KOPT-K1 (cell line): ENCODE measurements around the gene CNDP1.

ENCODE experiments used
- H3K27ac ChIP-seq: fragments of 200-600 bp; sonication (generic); 2 replicates; pipeline ENCODE4 v1.5.1; 2016; ENCODE audit warnings: antibody characterized with exemption, mild to moderate bottlenecking, low read depth, low read length; ENCODE audit not compliant: poor library complexity, severe bottlenecking
- H3K36me3 ChIP-seq: fragments of 200-600 bp; sonication (generic); 2 replicates; pipeline ENCODE4 v1.5.1; 2017; ENCODE audit warnings: antibody characterized with exemption, mild to moderate bottlenecking, low read length, moderate library complexity; ENCODE audit not compliant: insufficient read depth
- H3K9me3 ChIP-seq: fragments of 200-600 bp; sonication (generic); 2 replicates; pipeline ENCODE4 v1.5.1; 2017; ENCODE audit warnings: antibody characterized with exemption, low read length, mild to moderate bottlenecking; ENCODE audit not compliant: insufficient read depth, poor library complexity, severe bottlenecking

CNDP1 gene

GRCh38 chr18:74595431-74595830 is 61.1 kb downstream of the CNDP1 start:
- Histone ChIP-seq H3K27ac (no peak overlapping the region), H3K36me3 (peaks cover 26% of the 10 kb centered on the region), H3K9me3 (no peaks in the 10 kb centered on the region)

GRCh38 chr18:74597034-74597661 is 62.8 kb downstream of the CNDP1 start:
- Histone ChIP-seq H3K27ac (peak overlapping the region; percentile 97), H3K9me3 (no peaks in the 10 kb centered on the region), H3K36me3 (peaks cover 26% of the 10 kb centered on the region)

GRCh38 chr18:74597662-74598349 is 63.5 kb downstream of the CNDP1 start, which contains the start of gene ZNF407:
Gene ZNF407, plus strand, starts transcription at chr18:74597870. Its CDS starts 33,150 bp downstream, at chr18:74631020.
- Histone ChIP-seq H3K36me3 (peaks cover 25% of the 10 kb centered on the region), H3K9me3 (no peaks in the 10 kb centered on the region), H3K27ac (peak within 1 kb of the TSS; percentile 97)

GRCh38 chr18:74598350-74599001 is 64.2 kb downstream of the CNDP1 start:
- H3K36me3 ChIP-seq, result peaks cover 19% of the 10 kb centered on the region
- H3K27ac ChIP-seq, result peak overlapping the region; percentile 97
- H3K9me3 ChIP-seq, result no peaks in the 10 kb centered on the region

GRCh38 chr18:74604361-74604760 is 70.1 kb downstream of the CNDP1 start:
- no peaks in the 10 kb centered on the region for H3K9me3 ChIP-seq
- no peaks in the 10 kb centered on the region for H3K36me3 ChIP-seq
- H3K27ac ChIP-seq, result no peak overlapping the region

- Histone ChIP-seq H3K36me3 (no peaks in the 10 kb centered on the region), H3K27ac (no peak overlapping the region)
Measured at GRCh38 chr18:74604774-74605173, 70.5 kb downstream of the CNDP1 start.

GRCh38 chr18:74608681-74609080 is 74.4 kb downstream of the CNDP1 start:
- Histone ChIP-seq H3K36me3 (no peaks in the 10 kb centered on the region), H3K9me3 (no peaks in the 10 kb centered on the region), H3K27ac (no peak overlapping the region)

More at GRCh38 chr18:74604774-74605173, 70.5 kb downstream of the CNDP1 start:
- H3K9me3 ChIP-seq, result no peaks in the 10 kb centered on the region

GRCh38 chr18:74609535-74609934 is 75.2 kb downstream of the CNDP1 start:
- no peaks in the 10 kb centered on the region for H3K9me3 ChIP-seq
- H3K27ac ChIP-seq, result no peak overlapping the region
- H3K36me3 ChIP-seq, result no peaks in the 10 kb centered on the region

- H3K36me3 ChIP-seq, result no peaks in the 10 kb centered on the region
- no peak overlapping the region for H3K27ac ChIP-seq
- H3K9me3 ChIP-seq, result no peaks in the 10 kb centered on the region
Measured at GRCh38 chr18:74610051-74610615, 75.8 kb downstream of the CNDP1 start.

GRCh38 chr18:74610860-74611259 is 76.6 kb downstream of the CNDP1 start:
- Histone ChIP-seq H3K9me3 (no peaks in the 10 kb centered on the region), H3K27ac (no peak overlapping the region), H3K36me3 (no peaks in the 10 kb centered on the region)

GRCh38 chr18:74611765-74612164 is 77.5 kb downstream of the CNDP1 start:
- H3K36me3 ChIP-seq, result no peaks in the 10 kb centered on the region
- H3K9me3 ChIP-seq, result no peaks in the 10 kb centered on the region
- no peak overlapping the region for H3K27ac ChIP-seq

- no peaks in the 10 kb centered on the region for H3K36me3 ChIP-seq
- H3K27ac ChIP-seq, result no peak overlapping the region
- no peaks in the 10 kb centered on the region for H3K9me3 ChIP-seq
Measured at GRCh38 chr18:74613381-74613780, 79.1 kb downstream of the CNDP1 start.

- no peak overlapping the region for H3K27ac ChIP-seq
- no peaks in the 10 kb centered on the region for H3K9me3 ChIP-seq
- H3K36me3 ChIP-seq, result no peaks in the 10 kb centered on the region
Measured at GRCh38 chr18:74616494-74616893, 82.2 kb downstream of the CNDP1 start.

GRCh38 chr18:74617486-74617885 is 83.2 kb downstream of the CNDP1 start:
- no peak overlapping the region for H3K27ac ChIP-seq
- no peaks in the 10 kb centered on the region for H3K36me3 ChIP-seq
- no peaks in the 10 kb centered on the region for H3K9me3 ChIP-seq

GRCh38 chr18:74622072-74622471 is 87.8 kb downstream of the CNDP1 start:
- Histone ChIP-seq H3K27ac (no peak overlapping the region), H3K36me3 (no peaks in the 10 kb centered on the region), H3K9me3 (no peaks in the 10 kb centered on the region)
